NCI-H146 treated with DMSO at 0.1 percent for 48 hours (cell line): Measurements from ENCODE around the gene EEFSEC.

Experiments used
- DNase-seq: peaks from one replicate; lab custom pipeline; 2025; ENCODE audit not compliant: unreplicated experiment; lab: John Stamatoyannopoulos, UW

EEFSEC gene

DNA sequence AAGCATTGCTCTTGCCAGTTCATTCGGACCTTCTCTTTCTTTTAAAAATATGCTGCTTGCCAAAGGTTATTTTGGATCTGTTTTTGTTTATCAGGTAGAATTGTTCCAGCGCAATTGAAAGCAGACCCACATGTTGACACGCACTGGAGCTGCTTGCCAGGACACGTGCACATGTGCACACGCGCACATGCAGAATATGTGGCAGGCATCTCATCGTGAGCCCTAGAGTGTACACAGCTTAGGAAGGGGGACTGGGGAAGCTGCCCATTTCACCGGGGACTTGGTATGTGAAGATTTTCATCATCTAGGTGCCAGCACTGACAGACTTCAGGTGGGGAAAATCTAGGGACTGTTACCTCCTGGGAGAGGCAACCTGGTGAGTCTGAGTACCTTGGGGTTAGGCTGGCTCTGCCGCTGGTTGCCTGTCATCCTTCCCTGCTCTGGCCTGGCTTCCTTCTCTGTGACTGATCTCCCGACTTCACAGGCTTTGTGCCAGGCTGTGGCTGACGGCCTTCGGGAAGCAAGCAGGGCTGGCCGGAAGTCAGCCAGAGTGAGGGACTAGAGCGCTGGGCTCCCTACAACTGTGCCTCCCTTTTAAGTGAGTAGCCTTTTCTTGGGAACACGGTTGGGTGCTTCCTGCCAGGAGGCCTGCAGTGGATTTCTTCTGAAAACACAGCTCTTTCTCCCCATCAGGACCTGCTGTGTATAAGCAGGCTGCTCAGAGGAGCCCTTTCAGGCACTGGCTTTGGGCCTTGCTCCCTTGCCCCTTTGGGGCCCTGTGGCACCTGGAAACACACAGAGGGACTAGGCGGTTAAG lies 129.3 kb downstream of the EEFSEC start:
- DNase-seq, result no peak

DNA sequence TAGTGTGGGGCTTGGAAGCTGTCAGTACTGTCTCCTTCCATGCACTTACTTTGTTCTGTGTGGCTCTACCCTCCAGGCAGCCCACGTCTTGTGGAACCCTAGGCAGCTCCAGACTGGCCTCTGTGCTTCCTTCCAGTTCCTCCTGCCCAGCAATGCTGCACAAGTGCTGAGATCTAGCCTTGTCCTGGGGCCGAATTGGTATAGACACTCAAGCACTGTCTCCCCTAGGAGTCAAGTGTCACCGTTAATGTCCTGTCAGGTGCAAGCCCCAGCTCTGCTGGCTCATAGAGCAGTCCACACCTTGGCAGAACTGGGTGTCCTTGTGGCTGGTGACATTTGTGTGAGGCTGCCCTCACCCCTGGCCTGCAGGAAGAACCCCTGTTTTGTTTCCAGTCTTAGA lies 130.1 kb downstream of the EEFSEC start:
- DNase-seq, result no peak

DNA sequence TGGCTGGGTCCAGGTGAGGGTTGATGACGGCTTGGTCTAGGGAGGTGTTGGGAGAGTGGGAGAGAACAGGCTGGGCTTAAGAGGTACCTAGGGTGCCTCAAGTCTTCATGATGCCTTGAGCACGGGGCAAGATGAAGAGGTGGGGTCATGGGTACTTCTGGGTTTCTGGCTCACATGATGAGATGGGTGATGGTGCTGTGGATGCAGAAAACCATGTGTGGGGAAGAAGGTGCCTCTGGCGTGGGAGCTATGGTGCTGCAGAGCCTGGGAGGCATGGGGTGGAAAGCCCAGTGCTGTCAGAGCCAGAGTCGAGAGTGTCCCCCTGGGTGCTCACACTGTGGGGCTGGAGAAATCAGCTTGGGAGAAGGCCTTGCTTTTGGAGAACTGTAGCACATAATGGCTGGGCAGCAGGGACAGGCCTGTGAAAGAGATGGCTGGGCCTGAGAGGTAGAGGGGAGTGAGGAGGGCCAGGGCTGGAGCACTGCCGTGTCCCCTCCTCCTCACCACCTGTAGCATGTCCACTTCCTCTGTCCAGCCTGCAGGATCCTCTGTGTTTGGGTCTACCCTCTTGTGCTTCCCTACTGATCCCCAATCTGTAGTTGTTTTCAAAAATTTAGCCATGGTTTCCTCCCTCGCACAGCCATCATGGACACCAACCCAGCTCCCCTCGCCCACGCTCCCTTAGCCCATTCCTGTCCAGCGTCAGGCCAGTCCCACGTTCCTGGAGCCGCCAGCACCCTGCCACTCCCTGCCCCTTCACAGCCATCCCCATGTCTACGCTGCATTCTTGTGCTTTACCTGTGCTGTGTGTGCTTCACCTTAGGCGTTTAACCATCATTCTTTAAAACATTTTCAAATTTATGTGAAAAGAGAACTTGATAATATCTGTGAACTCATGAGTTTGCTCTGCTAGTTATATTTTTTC lies 132.0 kb downstream of the EEFSEC start:
- DNase-seq, result no peak

DNA sequence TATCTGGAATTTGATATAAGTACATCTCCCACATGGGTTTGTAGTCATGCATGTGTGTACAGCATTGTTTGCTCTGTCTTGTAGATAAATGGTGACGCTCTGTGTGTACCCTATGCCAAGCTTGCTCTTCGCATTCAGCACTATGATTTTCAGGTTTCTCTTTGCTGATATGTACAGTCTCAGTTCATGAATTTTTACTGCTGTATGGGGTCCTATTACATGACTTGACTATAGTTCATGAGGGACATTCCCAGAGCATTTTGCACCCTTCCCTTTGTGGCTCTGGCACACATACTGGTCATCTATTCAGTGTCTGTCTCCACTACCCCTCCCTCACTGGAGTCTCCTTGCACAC lies 132.7 kb downstream of the EEFSEC start:
- DNase-seq, result no peak

DNA sequence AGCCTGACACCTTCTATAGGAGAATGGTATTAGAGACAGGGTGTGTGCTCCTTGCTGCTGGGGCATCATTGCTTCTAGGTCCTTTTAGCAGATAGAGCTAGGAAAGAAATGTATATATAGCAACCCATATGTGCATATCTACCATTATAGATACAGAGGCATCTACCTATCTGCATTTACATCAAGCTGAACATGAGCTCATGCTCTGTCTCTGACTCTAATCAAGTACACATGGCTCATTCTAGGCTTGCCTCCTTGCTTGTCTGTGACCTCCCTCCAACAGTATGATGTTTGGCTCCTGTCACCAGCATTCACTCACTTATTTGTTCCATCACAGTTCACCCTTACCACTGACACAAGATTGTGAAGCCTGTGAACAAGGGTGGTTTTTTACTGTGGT lies 133.4 kb downstream of the EEFSEC start:
- DNase-seq, result no peak

DNA sequence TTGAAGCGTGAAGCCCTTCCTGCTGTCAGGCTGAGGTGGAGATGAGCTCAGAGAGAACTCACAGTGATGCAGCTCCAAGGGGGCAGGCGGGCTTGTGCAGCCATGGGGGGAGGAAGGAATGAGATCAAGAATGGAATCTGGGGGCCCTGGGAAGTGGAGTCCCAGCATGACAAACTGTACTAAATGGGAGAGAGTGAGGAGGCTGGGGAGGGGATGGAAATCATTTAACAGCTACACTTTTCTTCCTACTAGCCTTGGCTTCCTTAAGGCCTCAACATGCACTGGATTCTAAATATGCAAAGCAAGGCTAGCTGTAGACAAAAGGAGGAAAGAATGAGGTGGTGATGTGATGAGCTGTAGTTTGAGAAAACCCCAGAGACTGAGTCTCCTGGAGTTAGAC lies 133.9 kb downstream of the EEFSEC start:
- no peak for DNase-seq

DNA sequence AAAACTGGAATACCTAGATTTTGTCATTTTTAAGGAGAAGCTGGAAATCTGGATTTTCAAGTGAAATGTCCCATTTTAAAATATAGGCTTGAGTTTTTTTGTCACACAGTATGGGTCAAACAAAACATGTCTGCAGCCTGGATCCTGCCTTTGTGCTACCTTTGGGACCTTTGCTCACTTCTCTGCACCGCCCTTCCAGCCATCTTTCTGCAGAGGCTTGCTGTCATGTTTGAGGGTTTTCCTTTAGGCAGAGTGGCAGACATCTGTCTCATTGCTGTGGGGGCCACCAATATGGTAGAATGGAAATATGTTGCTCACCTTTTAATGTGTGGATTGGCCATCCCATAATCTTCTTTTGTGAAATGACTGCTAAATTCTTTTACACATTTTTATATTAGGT lies 136.3 kb downstream of the EEFSEC start:
- DNase-seq, result no peak

DNA sequence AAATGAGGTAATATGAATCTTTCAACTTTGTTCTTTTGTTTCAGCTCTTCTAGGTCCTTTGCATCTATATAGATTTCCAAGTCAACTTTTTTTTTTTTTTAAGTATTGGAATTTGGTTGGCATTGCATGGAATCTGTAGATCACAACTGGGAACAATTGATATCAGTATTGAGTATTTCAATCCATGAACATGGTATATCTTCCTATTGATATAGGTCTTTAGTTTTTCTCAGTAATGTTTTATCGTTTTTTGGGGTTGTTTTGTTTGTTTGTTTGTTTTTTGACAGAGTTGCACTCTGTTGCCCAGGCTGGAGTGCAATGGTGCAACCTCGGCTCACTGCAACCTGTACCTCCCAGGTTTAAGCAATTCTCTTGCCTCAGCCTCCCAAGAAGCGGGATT lies 137.2 kb downstream of the EEFSEC start:
- DNase-seq, result no peak

DNA sequence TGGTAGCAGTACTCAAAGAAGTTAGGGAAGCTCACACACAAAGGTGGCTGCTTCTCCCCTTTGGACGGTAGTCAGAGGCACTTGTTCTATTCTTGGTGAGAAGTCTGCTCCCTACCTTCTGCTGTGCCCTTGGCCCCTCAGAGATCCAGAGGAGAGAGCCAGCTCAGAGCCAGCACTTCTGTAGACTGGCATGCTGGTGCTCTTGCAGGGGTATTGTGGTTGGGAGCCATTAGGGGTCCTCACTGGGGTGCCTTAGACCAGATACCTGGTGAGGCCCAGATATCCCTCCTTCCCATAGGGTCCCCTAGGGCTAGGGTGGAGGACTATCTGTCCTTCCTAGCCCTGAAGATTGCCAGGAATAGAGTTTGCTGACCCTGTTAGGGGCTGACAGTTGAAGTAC lies 140.6 kb downstream of the EEFSEC start:
- no peak for DNase-seq

DNA sequence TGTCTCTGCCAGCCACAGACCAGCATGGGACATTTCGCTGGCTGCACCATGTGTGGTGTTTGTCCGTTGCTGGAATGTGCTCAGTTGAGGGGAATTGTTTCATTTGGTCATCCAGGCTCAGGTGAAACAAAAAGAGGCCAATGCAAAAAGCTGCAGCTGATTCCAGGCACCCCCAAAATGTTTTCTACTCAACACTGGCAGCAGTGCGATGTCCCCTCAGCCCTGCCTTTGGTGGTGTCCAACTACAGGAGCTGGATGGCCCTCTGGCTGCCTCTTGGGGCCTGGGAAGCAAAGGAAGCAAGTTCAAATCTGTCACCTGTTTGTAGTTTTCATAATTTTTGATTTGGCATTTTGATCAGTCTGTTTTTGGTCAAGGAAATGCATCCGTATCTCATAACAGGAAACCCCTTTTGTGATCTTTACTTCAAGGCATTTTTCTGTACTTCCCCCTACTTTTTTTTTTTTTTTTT lies 141.8 kb downstream of the EEFSEC start:
- DNase-seq, result no peak

DNA sequence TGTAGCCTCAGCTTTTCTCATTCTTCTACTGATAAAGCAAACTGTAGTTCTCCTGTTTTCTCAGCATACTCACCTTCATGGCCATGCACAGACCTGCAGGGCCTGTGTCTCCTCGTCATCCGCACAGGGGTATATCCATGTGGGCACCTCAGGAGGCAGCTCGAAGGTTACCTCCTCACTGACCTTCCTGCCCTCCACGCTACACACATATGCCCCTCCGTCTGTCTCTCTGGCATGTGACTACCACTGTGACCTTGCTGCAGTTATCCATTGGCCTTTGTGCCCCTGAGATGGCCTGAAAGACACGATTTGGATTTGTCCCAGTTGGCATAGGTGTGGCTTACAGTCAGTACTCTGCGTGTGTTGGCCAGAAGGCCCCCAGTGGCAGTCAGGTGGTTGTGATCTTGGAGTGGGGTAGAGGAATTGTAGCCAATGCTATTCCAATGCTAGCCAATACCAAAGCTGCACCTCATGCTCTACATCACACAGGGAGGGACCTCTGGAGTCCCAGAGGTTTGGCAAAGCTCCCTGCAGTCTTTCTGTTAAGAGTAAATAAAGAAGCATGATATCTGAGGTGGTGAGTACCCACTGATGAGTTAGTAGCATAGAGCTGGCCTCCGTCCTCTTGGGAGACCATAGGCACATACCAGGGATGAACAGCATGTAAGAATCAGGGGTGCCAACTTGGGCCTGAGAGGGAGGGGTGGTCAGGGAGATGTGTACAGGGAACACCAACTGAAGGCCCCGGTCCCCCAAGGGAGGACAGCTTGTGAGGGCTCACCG lies 143.4 kb downstream of the EEFSEC start:
- DNase-seq, result no peak

DNA sequence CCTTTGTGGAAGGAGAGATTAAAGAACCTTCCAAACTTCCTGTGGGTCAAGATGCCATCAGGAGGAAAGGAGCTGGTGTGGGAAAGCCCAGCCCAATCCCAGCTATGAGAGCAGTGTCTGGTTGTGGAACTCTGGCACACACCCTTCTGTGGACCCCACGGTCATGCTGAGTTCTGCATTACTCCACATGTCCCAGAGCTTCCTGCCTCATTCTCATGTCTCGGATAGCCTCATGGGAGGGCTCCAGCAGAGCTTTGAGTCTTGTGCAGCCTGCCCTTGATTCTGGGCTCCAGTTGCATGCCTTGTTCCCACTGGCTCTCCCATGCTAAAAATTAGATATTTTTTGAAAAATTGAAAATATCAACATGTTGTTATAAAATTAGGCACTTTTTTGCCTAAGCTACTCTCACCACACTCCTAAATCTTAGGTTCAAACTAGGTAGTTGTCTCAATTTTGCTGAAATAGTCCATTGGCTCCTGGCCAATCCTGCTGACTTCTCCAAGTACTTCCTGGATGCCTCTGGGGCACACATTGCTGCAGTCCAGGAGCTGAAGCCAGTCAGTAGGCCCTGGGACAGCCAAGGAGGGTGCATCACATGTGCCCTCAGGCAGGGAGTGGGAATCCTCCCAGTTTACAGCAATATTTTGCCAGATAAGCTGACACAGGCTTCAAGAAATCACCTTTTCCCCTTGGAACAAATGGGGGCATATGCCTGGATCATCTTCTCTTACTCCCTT lies 144.3 kb downstream of the EEFSEC start:
- no peak for DNase-seq

DNA sequence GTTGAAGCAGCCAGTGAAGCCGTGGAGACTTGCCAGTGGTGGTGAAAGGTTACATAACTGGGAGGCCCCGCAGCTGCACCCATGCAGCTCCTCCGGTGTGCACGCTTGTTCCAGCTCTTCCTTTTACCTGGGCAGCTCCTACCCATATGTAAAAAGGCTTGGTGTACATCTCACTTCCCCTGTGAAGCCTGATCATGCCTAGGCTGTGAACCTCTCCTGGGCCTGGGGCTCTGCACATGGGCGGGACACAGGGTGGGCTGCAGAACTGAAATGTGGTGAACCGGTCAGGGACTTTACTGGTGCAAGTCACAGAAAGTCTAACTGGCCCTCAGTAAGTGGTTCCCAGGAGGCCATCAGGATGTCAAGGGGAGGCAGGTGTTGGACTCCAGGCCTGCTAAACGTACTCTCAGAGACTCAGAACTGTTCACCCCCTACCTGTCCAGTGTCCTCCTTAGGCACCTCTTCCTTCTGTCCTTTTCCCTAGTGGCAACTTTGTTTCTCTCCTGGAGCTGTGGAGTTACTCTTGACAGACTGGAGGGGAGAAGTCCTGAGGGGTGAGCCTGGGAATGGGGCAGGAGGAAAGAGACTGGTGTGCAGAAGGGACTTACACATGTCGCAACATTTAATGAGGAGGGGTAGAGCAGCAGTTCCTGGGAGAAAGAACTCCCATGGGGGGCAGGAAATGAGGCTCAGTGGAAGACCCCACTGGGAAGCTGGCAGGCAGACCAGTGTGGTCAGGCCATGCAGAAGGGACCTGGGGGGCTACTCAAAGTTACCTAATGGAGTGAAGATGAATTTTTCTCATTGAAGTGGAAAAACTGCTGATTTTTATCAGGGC lies 148.1 kb downstream of the EEFSEC start:
- DNase-seq, result no peak

DNA sequence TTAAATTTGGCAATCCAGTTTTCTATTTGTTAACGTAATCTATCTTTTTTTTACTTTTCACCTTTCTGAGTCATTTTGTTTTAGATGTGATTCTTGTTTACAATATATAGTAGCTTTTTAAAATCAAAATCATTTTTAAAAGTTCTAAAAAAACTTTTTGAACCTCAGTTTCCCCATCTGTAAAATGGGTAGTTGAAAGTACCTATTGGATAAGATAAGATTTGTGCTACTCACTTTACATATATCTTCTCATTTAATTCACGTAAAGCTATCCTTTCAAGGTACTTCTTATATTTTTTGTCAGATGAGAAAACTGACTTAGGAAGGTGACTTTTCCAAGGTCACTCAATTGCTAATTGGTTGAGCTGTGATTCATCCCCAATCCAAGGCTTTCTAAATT lies 153.2 kb downstream of the EEFSEC start:
- no peak for DNase-seq

DNA sequence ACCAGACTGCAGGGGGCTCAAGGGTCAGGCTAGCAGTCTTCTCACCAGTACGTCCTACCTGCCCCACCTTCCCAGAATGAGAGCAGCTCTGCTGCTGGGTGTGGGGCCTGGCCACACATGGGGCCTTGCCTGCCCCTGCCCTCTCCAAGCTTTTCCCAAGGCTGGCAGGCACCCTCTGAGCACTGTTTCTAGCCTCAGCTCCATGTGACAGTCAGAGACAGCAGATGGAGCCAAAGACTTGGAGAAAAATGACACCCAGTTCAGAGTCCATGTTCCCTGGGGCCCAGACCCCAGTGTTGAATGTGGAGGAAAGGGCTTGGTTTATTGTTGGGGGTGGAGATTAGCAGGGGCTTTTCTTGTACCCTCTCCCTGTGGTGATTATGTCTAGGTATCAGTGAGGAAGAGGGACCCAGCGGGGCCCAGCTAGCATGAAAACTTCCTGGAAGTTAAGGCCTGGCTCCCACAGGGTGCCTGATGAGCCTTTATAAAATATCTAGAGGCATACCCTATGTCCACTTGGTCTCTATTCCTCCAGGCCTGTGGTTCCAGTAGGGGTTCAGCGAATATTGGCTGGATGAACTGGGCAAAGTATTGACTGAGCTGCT lies 153.8 kb downstream of the EEFSEC start:
- peak; percentile 22 for DNase-seq

DNA sequence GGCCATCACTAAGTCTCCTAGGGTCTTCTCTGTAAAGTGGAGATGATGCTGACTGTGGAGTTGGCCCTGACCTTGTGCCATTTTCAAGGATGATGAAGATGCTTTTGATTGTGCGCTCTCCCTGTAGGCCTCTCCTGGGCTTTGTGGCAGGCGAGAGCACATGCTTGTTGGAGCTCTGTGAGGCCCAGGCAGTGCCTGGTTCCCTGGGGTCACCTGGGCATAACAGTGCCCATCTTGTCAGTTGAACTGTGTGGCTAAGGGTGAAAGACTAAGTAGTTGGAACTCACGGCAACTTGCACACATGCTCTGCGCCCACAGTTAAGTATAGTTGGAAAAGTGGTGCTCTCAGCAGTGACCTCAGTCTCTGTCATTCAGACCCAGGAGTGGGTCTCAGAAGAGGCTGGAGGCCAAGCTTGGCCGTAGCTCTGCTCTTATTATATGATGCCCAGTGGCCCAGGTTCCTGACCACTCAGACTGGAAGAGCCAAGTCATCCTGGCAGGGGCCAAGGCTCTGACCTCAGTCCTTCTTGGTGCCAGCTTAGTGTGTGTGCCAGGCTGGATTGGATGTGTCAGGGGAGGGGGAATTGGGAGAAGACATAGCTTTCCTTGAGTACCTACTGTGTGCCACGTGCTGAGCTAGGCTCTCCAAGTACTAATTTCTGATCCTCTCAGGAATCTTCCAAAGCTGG lies 154.6 kb downstream of the EEFSEC start:
- no peak for DNase-seq

DNA sequence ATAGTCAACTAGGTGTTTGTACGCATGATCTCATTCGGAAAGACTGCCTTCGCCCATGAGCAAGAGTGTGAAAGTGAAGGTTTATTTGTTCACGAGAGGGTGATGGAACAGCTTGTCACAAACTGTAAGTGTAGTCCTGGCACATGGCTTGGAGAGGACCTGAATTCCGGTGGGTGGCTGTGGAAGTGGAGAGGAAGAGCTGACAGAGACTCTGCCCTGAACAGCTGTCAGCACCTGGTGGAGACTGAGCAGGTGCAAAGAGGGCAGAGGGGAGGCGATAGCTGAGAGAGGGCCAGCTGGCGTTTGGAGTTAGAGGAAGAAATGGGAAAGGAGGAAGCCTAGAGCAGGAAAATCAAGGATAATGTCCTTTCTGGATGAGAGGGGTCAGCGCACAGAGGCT lies 155.7 kb downstream of the EEFSEC start:
- DNase-seq, result peak; percentile 87

DNA sequence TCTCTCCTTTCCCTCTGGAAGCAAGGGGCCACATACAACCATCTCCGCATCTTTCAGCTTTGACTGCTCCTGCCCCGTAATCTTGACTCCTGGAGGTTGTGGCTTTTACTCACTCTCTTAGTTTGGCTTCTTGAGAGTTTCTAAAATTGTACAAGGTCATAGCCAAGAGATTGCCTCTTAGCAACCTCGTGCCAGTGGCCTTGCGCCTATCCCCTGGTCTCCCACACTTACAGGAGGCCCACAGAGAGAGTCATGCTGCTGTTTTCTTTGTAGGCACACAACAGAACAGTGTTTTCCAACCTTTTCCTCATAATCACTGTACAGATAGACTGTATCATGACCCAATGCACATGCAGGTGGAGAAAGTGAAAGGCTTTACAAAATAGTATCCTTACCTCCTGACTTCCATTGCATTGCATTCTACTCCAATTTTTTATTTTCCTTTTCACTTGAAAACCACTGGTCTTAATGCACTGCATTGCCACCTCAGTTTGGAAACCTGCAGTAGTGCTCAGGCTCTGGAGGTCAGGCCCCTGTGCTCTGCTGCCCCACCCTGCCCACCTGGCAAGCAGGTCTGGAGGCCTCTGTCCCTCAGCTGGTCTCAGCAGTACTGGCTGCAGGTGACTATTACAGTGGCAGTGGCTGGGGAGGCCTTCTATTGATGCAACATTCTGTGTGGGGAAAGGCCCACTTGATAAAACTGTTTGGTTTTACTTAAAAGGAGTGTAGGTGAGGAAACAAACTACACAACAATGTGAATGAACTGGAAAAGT lies 157.2 kb downstream of the EEFSEC start:
- peak; percentile 44 for DNase-seq
